Esophagus (tissue), 2 donors: Measurements from ENCODE around the gene SIM2. TPM values are rescaled to one million over a fixed set of nuclear protein-coding genes. Genes with fewer than 3 reads are reported as not detected.

Experiments
- H3K27ac ChIP-seq, 2 donors: one replicate each; pipeline ENCODE4 v1.5.1; 2013; ENCODE audit warnings: low read depth in 2 of 2, mild to moderate bottlenecking in 2 of 2, inconsistent platforms in 1 of 2, low read length in 1 of 2, moderate library complexity in 1 of 2
- H3K27me3 ChIP-seq, 2 donors: one replicate each; pipeline ENCODE4 v1.6.1; 2013; ENCODE audit warnings: low read length in 2 of 2, control low read depth in 1 of 2, mild to moderate bottlenecking in 1 of 2; ENCODE audit not compliant: insufficient read depth in 2 of 2, control insufficient read depth in 1 of 2
- H3K36me3 ChIP-seq, 2 donors: one replicate each; pipeline ENCODE4 v1.6.1; 2013; ENCODE audit warnings: low read length in 1 of 2; ENCODE audit not compliant: control insufficient read depth in 2 of 2, insufficient read depth in 2 of 2
- H3K4me1 ChIP-seq, 2 donors: one replicate each; pipeline ENCODE4 v1.6.1; 2013; ENCODE audit warnings: low read length in 1 of 2; ENCODE audit not compliant: control insufficient read depth in 2 of 2, insufficient read depth in 2 of 2
- H3K4me3 ChIP-seq, 2 donors: one replicate each; pipeline ENCODE4 v1.5.1; 2013; ENCODE audit warnings: low read length in 2 of 2, mild to moderate bottlenecking in 2 of 2, low read depth in 1 of 2, moderate library complexity in 1 of 2
- H3K9me3 ChIP-seq, 2 donors: one replicate each; pipeline ENCODE4 v1.6.1; 2013; ENCODE audit warnings: mild to moderate bottlenecking in 2 of 2, low read depth in 1 of 2, low read length in 1 of 2, moderate library complexity in 1 of 2; ENCODE audit not compliant: control insufficient read depth in 2 of 2, insufficient read depth in 1 of 2
- WGBS, 2 donors: extraction: QIAGEN DNeasy Blood & Tissue Kit; methylation state at CpG; one replicate each; pipeline ENCODE4 v1.1.7; 2013; 5-methylcytosine and 5-hydroxymethylcytosine counted together
- polyA plus RNA-seq, 2 donors: library from polyadenylated mRNA; stranded (reverse); fragments of 200-250 nt; gene quantifications; one replicate each; pipeline ENCODE4 v1.2.3, GENCODE V29; 2013
- donor health status: healthy with polysubstance abuse.
- donor health status: Bipolar disorder and iron deficiency.

Gene SIM2
- polyA plus RNA-seq, 2 donors = 18.7 to 42.9 TPM

- Histone ChIP-seq H3K4me3 (no peak overlapping the region), H3K4me1 (peaks cover 0 to 3% of the 10 kb centered on the region in 2 donors), H3K27ac (no peak overlapping the region), H3K27me3 (no peaks in the 10 kb centered on the region), H3K36me3 (no peaks in the 10 kb centered on the region), H3K9me3 (peaks cover 0 to 2% of the 10 kb centered on the region in 2 donors)
- 35 to 46% methylated on average over 2 of the region's 2 CpGs for WGBS, 2 donors
These were observed 13.8 kb upstream of the SIM2 start for GRCh38 chr21:36684957-36685714.

GRCh38 chr21:36686955-36687354 is 12.0 kb upstream of the SIM2 start:
- Histone ChIP-seq H3K27me3 (no peaks in the 10 kb centered on the region), H3K4me3 (no peak overlapping the region), H3K36me3 (no peaks in the 10 kb centered on the region), H3K9me3 (no peaks in the 10 kb centered on the region), H3K4me1 (peaks cover 0 to 3% of the 10 kb centered on the region in 2 donors), H3K27ac (no peak overlapping the region)
- 70 to 79% methylated on average over 6 of the region's 6 CpGs for WGBS, 2 donors

GRCh38 chr21:36688324-36688723 is 10.6 kb upstream of the SIM2 start:
- Histone ChIP-seq H3K27ac (peak overlapping the region in 1 of 2 donors; percentile 63), H3K4me3 (no peak overlapping the region), H3K36me3 (no peaks in the 10 kb centered on the region), H3K4me1 (peaks cover 0 to 3% of the 10 kb centered on the region in 2 donors), H3K27me3 (no peaks in the 10 kb centered on the region), H3K9me3 (no peaks in the 10 kb centered on the region)
- WGBS, 2 donors = 64% methylated on average over 6 of the region's 6 CpGs

- Histone ChIP-seq H3K4me1 (peaks cover 0 to 3% of the 10 kb centered on the region in 2 donors), H3K27ac (peak overlapping the region; percentile 31 to 65), H3K27me3 (no peaks in the 10 kb centered on the region), H3K36me3 (no peaks in the 10 kb centered on the region), H3K4me3 (no peak overlapping the region), H3K9me3 (no peaks in the 10 kb centered on the region)
- WGBS, 2 donors = 51 to 52% methylated on average over 7 of the region's 7 CpGs
These were observed 9.6 kb upstream of the SIM2 start for GRCh38 chr21:36689324-36689723.

GRCh38 chr21:36690628-36691554 is 8.0 kb upstream of the SIM2 start:
- Histone ChIP-seq H3K4me3 (no peak overlapping the region), H3K27me3 (no peaks in the 10 kb centered on the region)

GRCh38 chr21:36691555-36692041 is 7.3 kb upstream of the SIM2 start:
- 8 to 15% methylated on average over 18 of the region's 18 CpGs for WGBS, 2 donors
- no peaks in the 10 kb centered on the region for H3K27me3 ChIP-seq
- peak overlapping the region in 1 of 2 donors; percentile 47 for H3K4me3 ChIP-seq
- peaks cover 0 to 7% of the 10 kb centered on the region in 2 donors for H3K4me1 ChIP-seq
- H3K36me3 ChIP-seq = no peaks in the 10 kb centered on the region
- H3K27ac ChIP-seq = peak overlapping the region; percentile 71 to 79
- H3K9me3 ChIP-seq = no peaks in the 10 kb centered on the region

More at GRCh38 chr21:36690628-36691554, 8.0 kb upstream of the SIM2 start:
- WGBS, 2 donors = 11 to 14% methylated on average over 12 of the region's 12 CpGs
- Histone ChIP-seq H3K4me1 (peaks cover 0 to 3% of the 10 kb centered on the region in 2 donors), H3K9me3 (no peaks in the 10 kb centered on the region), H3K27ac (peak overlapping the region; percentile 71 to 72), H3K36me3 (no peaks in the 10 kb centered on the region)

GRCh38 chr21:36692114-36692834 is 6.6 kb upstream of the SIM2 start:
- Histone ChIP-seq H3K36me3 (no peaks in the 10 kb centered on the region), H3K27ac (peak overlapping the region; percentile 71 to 79), H3K9me3 (no peaks in the 10 kb centered on the region), H3K4me1 (peaks cover 3 to 8% of the 10 kb centered on the region in 2 donors), H3K27me3 (no peaks in the 10 kb centered on the region), H3K4me3 (peak overlapping the region; percentile 47 to 49)
- WGBS, 2 donors = 8% methylated on average over 34 of the region's 34 CpGs

- Histone ChIP-seq H3K36me3 (no peaks in the 10 kb centered on the region), H3K27ac (peak overlapping the region; percentile 71 to 79), H3K4me1 (peaks cover 3 to 8% of the 10 kb centered on the region in 2 donors), H3K27me3 (no peaks in the 10 kb centered on the region), H3K9me3 (no peaks in the 10 kb centered on the region), H3K4me3 (peak overlapping the region; percentile 47 to 49)
- WGBS, 2 donors = 4 to 9% methylated on average over 44 to 57 of the region's 57 CpGs
These were observed 6.0 kb upstream of the SIM2 start for GRCh38 chr21:36692835-36693488.
